ENCODE data around the gene KERA. TPM values are rescaled to one million over a fixed set of nuclear protein-coding genes. Genes with fewer than 3 reads are reported as not detected.

Gene KERA
- total and polyA plus RNA-seq, 12 donors = 0.14 TPM; not detected in 11

DNA sequence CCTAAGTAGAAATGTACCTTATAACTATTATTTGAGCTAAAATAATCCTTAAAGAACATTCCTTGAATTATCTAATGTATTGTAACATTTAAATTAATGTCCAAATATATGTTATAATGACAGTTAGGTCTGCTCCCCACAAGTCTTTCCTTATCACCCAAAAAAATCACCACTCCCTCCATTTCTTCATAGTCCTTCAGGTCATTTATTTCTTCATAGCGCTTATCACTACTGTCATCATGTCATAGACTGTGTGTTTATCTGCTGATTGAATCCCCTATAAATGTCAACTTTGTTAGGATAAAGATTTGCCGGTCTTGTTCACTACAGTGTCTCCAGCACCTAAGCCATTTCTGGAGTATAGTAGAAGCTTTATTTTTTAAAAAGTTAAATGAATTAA lies 41.5 kb upstream of the KERA start:
- no peaks in the 10 kb centered on the region for H3K4me1 ChIP-seq
- ATAC-seq = no peak
- no peaks in the 10 kb centered on the region for H3K27me3 ChIP-seq
- peaks cover 0 to 10% (median 0%) of the 10 kb centered on the region in 11 donors for H3K9me3 ChIP-seq
- H3K27ac ChIP-seq = peak overlapping the region in 2 of 10 donors; percentile 8 to 14
- TF ChIP-seq CTCF (IDR thresholded peaks at IDR 0.05) = no peak
- DNase-seq = no peak
- no peak overlapping the region for H3K4me3 ChIP-seq
- WGBS, 2 donors = 48% methylated on average over 2 of the region's 2 CpGs
- intact Hi-C loops (cut with DNase I) = loop anchor here in 1 of 10 donors (10.0 kb wide), 1 partner anchor 115 kb away; no protein-coding TSS in a partner anchor
- H3K36me3 ChIP-seq = peaks cover 0 to 22% (median 0%) of the 10 kb centered on the region in 9 donors

GRCh38 chr12:91098941-91099340 lies 41.1 kb upstream of the KERA start:
- WGBS, 2 donors = 29 to 64% methylated on average over 3 of the region's 3 CpGs
- DNase-seq = no peak
- Histone ChIP-seq H3K4me3 (no peak overlapping the region), H3K36me3 (peaks cover 0 to 19% (median 0%) of the 10 kb centered on the region in 9 donors), H3K27ac (peak overlapping the region in 2 of 10 donors; percentile 8 to 14), H3K4me1 (no peaks in the 10 kb centered on the region), H3K9me3 (peaks cover 0 to 10% (median 0%) of the 10 kb centered on the region in 11 donors), H3K27me3 (no peaks in the 10 kb centered on the region)
- peak in 2 of 8 donors; percentile 39 to 77 for ATAC-seq
- no peak for TF ChIP-seq CTCF (IDR thresholded peaks at IDR 0.05)
- intact Hi-C loops (cut with DNase I) = loop anchor here in 1 of 10 donors (10.0 kb wide), 1 partner anchor 114 kb away; no protein-coding TSS in a partner anchor

- no peaks in the 10 kb centered on the region for H3K4me1 ChIP-seq
- H3K9me3 ChIP-seq = peaks cover 0 to 10% (median 0%) of the 10 kb centered on the region in 11 donors
- peak overlapping the region in 1 of 10 donors; percentile 15 for H3K27ac ChIP-seq
- H3K36me3 ChIP-seq = peaks cover 0 to 14% (median 0%) of the 10 kb centered on the region in 9 donors
- intact Hi-C loops (cut with DNase I) = loop anchor here in 1 of 10 donors (10.0 kb wide), 1 partner anchor 114 kb away; no protein-coding TSS in a partner anchor
- no peak for ATAC-seq
- H3K4me3 ChIP-seq = no peak overlapping the region
- no peak for TF ChIP-seq CTCF (IDR thresholded peaks at IDR 0.05)
- H3K27me3 ChIP-seq = no peaks in the 10 kb centered on the region
- DNase-seq = no peak
Measured at GRCh38 chr12:91098461-91098860, 40.6 kb upstream of the KERA start.

- no peaks in the 10 kb centered on the region for H3K36me3 ChIP-seq
- no peaks in the 10 kb centered on the region for H3K27me3 ChIP-seq
- no peak overlapping the region for H3K27ac ChIP-seq
- peaks cover 0 to 23% (median 2%) of the 10 kb centered on the region in 11 donors for H3K9me3 ChIP-seq
- intact Hi-C loops (cut with DNase I) = loop anchor here in 1 of 10 donors (10.0 kb wide), 1 partner anchor 110 kb away; no protein-coding TSS in a partner anchor
- ATAC-seq (no peak), DNase-seq (no peak)
- no peaks in the 10 kb centered on the region for H3K4me1 ChIP-seq
- 78 to 85% methylated on average over 1 of the region's 1 CpG for WGBS, 2 donors
- H3K4me3 ChIP-seq = no peak overlapping the region
- TF ChIP-seq CTCF (IDR thresholded peaks at IDR 0.05) = no peak
Measured at GRCh38 chr12:91094957-91095356, 37.1 kb upstream of the KERA start.
